Measurements from ENCODE around the gene OR1B1. TPM values are rescaled to one million over a fixed set of nuclear protein-coding genes. Genes with fewer than 3 reads are reported as not detected.

OR1B1 gene
- total RNA-seq, result not detected
- not detected for polyA plus RNA-seq (ENCODE audit: insufficient read depth, low read depth, low replicate concordance)
- long read RNA-seq, donor 1, result 0 reads
- long read RNA-seq, donor 2, result 0 reads
- long read RNA-seq, donor 3, result 0 reads
- long read RNA-seq, donor 4, result 0 reads
- long read RNA-seq, donor 5, result 0 reads
- long read RNA-seq, donor 6, result 0 reads
- long read RNA-seq, donor 7, result 0 reads
- long read RNA-seq, donor 8, result 0 reads
- long read RNA-seq, donor 9, result 0 reads
- long read RNA-seq, donor 10, result 0 reads

GRCh38 chr9:122657527-122657926 lies at the start of gene OR1B1:
Gene OR1B1, minus strand, starts transcription at chr9:122657627.
- DNase-seq, result no peak
- H3K27me3 ChIP-seq (ENCODE audit: control insufficient read depth, insufficient read depth, low read length), result no peaks in the 10 kb centered on the region
- TF ChIP-seq, protein P1, sequence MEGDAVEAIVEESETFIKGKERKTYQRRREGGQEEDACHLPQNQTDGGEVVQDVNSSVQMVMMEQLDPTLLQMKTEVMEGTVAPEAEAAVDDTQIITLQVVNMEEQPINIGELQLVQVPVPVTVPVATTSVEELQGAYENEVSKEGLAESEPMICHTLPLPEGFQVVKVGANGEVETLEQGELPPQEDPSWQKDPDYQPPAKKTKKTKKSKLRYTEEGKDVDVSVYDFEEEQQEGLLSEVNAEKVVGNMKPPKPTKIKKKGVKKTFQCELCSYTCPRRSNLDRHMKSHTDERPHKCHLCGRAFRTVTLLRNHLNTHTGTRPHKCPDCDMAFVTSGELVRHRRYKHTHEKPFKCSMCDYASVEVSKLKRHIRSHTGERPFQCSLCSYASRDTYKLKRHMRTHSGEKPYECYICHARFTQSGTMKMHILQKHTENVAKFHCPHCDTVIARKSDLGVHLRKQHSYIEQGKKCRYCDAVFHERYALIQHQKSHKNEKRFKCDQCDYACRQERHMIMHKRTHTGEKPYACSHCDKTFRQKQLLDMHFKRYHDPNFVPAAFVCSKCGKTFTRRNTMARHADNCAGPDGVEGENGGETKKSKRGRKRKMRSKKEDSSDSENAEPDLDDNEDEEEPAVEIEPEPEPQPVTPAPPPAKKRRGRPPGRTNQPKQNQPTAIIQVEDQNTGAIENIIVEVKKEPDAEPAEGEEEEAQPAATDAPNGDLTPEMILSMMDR (IDR thresholded peaks at IDR 0.05; ENCODE audit: borderline replicate concordance, extremely low read depth, insufficient read depth), result no peak
- H3K4me3 ChIP-seq (ENCODE audit: low read length in 3 of 3), result no peak within 1 kb of the TSS
- H3K36me3 ChIP-seq (ENCODE audit: control insufficient read depth in 2 of 3, insufficient read depth in 3 of 3, low read length in 3 of 3), result no peaks in the 10 kb centered on the region
- H3K27ac ChIP-seq (ENCODE audit: low read depth in 2 of 2, low read length in 2 of 2), result no peak within 1 kb of the TSS
- FAIRE-seq, result no peak
- H3K9me3 ChIP-seq (ENCODE audit: control insufficient read depth in 2 of 3, insufficient read depth in 1 of 3, low read length in 3 of 3), result no peaks in the 10 kb centered on the region
- intact Hi-C loops (cut with DNase I), result no loop called here
- no peak within 1 kb of the TSS for H3K9ac ChIP-seq (ENCODE audit: low read length in 3 of 3)
- H3K4me1 ChIP-seq (ENCODE audit: control insufficient read depth in 2 of 3, insufficient read depth in 2 of 3, low read depth in 1 of 3, low read length in 3 of 3), result no peaks in the 10 kb centered on the region

DNA sequence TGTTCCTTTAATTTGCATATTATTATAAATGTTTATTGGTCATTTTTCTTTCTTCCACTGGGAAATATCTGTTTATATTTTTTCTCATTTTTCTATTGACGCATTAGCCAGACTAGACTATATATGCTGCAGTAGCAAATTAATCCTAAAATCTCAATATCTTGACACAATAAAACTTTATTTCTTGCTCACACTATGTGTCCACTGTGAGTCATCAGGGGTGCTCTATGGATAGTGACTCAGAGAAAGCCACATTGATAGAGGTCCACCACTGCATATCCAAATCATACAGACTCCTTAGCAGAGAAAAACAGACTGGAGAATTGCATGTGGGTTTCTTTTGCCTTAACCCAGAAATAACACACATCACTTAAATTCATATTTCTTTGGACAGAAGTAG lies 38.3 kb upstream of the OR1B1 start:
- FAIRE-seq (no peak), DNase-seq (no peak)
- intact Hi-C loops (cut with DNase I), result no loop called here
- no peaks in the 10 kb centered on the region for H3K4me1 ChIP-seq (ENCODE audit: control insufficient read depth in 2 of 3, insufficient read depth in 2 of 3, low read depth in 1 of 3, low read length in 3 of 3)
- no peak overlapping the region for H3K4me3 ChIP-seq (ENCODE audit: low read length in 3 of 3)
- no peak overlapping the region for H3K27ac ChIP-seq (ENCODE audit: low read depth in 2 of 2, low read length in 2 of 2)
- H3K9me3 ChIP-seq (ENCODE audit: control insufficient read depth in 2 of 3, insufficient read depth in 1 of 3, low read length in 3 of 3), result peaks cover 0 to 17% (median 8%) of the 10 kb centered on the region in 3 donors
- no peaks in the 10 kb centered on the region for H3K36me3 ChIP-seq (ENCODE audit: control insufficient read depth in 2 of 3, insufficient read depth in 3 of 3, low read length in 3 of 3)
- H3K27me3 ChIP-seq (ENCODE audit: control insufficient read depth, insufficient read depth, low read length), result no peaks in the 10 kb centered on the region
- no peak overlapping the region for H3K9ac ChIP-seq (ENCODE audit: low read length in 3 of 3)
- TF ChIP-seq, protein P1 (IDR thresholded peaks at IDR 0.05; ENCODE audit: borderline replicate concordance, extremely low read depth, insufficient read depth), result no peak

GRCh38 chr9:122684851-122685250 lies 27.4 kb upstream of the OR1B1 start:
- FAIRE-seq, result no peak
- Histone ChIP-seq H3K27me3 (ENCODE audit: control insufficient read depth, insufficient read depth, low read length) (no peaks in the 10 kb centered on the region), H3K4me1 (ENCODE audit: control insufficient read depth in 2 of 3, insufficient read depth in 2 of 3, low read depth in 1 of 3, low read length in 3 of 3) (no peaks in the 10 kb centered on the region), H3K9ac (ENCODE audit: low read length in 3 of 3) (no peak overlapping the region), H3K4me3 (ENCODE audit: low read length in 3 of 3) (no peak overlapping the region), H3K36me3 (ENCODE audit: control insufficient read depth in 2 of 3, insufficient read depth in 3 of 3, low read length in 3 of 3) (no peaks in the 10 kb centered on the region), H3K27ac (ENCODE audit: low read depth in 2 of 2, low read length in 2 of 2) (no peak overlapping the region), H3K9me3 (ENCODE audit: control insufficient read depth in 2 of 3, insufficient read depth in 1 of 3, low read length in 3 of 3) (peaks cover 0 to 2% (median 0%) of the 10 kb centered on the region in 3 donors)
- intact Hi-C loops (cut with DNase I), result no loop called here
- TF ChIP-seq, protein P1 (IDR thresholded peaks at IDR 0.05; ENCODE audit: borderline replicate concordance, extremely low read depth, insufficient read depth), result no peak
- DNase-seq, result no peak

DNA sequence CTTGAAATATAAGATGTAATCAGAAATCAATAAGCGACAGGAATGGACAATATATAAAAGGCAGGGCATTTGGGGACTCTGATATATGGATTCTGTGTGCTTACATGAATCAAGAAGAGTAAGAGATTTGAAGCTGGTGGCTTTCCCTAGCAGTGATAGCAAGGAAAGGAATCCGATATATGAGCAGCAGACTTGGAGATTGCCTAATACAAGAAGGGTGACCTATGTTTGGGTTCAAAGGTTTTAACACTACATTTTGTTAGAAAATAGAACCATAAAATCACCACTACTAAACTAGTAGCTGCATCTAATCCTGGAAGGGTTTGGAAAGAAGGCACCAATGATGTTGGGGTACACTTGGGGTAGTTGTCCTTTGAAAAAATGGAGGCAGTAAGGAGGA lies 15.1 kb upstream of the OR1B1 start:
- Histone ChIP-seq H3K4me1 (ENCODE audit: control insufficient read depth in 2 of 3, insufficient read depth in 2 of 3, low read depth in 1 of 3, low read length in 3 of 3) (no peaks in the 10 kb centered on the region), H3K27me3 (ENCODE audit: control insufficient read depth, insufficient read depth, low read length) (no peaks in the 10 kb centered on the region), H3K9ac (ENCODE audit: low read length in 3 of 3) (no peak overlapping the region), H3K9me3 (ENCODE audit: control insufficient read depth in 2 of 3, insufficient read depth in 1 of 3, low read length in 3 of 3) (peaks cover 0 to 4% (median 0%) of the 10 kb centered on the region in 3 donors), H3K36me3 (ENCODE audit: control insufficient read depth in 2 of 3, insufficient read depth in 3 of 3, low read length in 3 of 3) (no peaks in the 10 kb centered on the region), H3K4me3 (ENCODE audit: low read length in 3 of 3) (no peak overlapping the region), H3K27ac (ENCODE audit: low read depth in 2 of 2, low read length in 2 of 2) (no peak overlapping the region)
- intact Hi-C loops (cut with DNase I), result no loop called here
- DNase-seq, result no peak
- FAIRE-seq, result no peak
- TF ChIP-seq, protein P1 (IDR thresholded peaks at IDR 0.05; ENCODE audit: borderline replicate concordance, extremely low read depth, insufficient read depth), result no peak

Measured in kidney (tissue), 22 donors.